ENCODE measurements around the gene ACBD3.

- TF ChIP-seq CTCF (IDR thresholded peaks at IDR 0.05) (no peak), EP300 (IDR thresholded peaks at IDR 0.05) (no peak)
Measured at GRCh38 chr1:226121049-226121586, 65.4 kb downstream of the ACBD3 start.
